Embryonic facial prominence (tissue), 1 donor: ENCODE measurements around the gene EPC1.
A peak's percentile ranks its signal among the peaks of the same experiment; 100 is the strongest.
"Not testable (repeated sequence)": the region's sequence is repeated elsewhere in the genome, so short reads cannot be mapped to it uniquely, and the experiment has no call there.

Experiments used
- DNase-seq: peaks from one replicate; pipeline ENCODE4 v3.0.0-alpha.2; 2016; ENCODE audit errors: extremely low spot score

EPC1 gene

DNA sequence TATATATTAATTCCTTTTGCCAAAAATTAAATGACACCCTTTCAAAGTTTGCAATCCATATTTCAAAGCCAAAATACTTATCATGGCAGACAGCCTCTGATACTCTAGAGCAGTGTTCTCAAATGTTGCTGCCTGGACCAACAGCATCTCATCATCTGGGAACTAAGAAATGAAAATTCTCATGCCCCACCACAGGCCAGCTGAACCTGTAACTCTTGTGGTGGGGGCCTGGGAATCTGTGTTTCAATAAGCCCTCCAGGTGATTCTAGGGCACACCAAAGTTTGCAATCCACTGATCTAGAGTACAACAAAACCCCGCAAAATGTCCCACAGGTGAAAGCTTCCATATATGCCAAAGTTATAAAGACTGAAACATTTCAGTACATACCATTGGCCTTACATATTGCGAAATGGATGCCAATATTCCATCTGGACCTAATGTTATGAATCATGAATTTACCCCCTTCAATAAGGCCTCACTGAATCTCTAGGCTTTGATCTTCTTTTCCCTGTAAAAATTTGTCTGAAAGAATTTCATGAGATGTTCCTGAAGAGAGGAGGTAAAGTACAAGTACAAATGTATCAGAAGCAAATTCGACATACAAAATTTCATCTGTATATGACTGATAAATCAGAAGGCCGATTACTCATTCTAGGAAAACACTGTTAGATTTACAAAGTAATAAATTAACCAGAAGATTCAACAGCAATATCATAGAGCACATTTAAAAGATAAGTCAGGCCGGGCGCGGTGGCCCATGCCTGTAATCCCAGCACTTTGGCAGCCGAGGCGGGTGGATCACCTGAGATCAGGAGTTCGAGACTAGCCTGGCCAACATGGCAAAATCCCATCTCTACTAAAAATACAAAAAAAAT lies 25.3 kb upstream of the EPC1 start:
- no peak for DNase-seq

DNA sequence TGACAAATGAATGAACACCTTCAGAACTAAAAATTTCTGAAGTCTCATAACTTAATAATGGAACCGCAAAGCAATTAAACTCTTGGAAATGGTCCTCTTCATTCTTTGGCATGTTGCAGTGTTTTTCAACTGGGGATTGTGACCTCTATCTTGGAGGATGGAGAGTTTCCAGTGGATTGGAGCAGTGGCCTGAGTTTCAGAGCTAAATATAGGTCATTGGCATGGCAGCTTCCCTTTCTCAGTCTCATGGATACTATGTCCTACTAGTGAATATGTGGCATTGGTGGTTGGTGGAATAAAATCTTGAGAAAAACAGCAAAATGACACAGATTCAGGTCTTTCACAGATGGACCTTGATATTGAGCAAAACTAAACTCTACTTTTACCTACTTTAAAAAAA lies 24.1 kb upstream of the EPC1 start:
- no peak for DNase-seq

- DNase-seq: no peak
These were observed 21.0 kb upstream of the EPC1 start for GRCh38 chr10:32367793-32368453.

- DNase-seq: no peak
These were observed 19.6 kb upstream of the EPC1 start for GRCh38 chr10:32366588-32366987.

GRCh38 chr10:32366111-32366510 lies 19.2 kb upstream of the EPC1 start:
- DNase-seq: no peak

GRCh38 chr10:32365404-32365803 lies 18.4 kb upstream of the EPC1 start:
- not testable (repeated sequence) for DNase-seq

DNA sequence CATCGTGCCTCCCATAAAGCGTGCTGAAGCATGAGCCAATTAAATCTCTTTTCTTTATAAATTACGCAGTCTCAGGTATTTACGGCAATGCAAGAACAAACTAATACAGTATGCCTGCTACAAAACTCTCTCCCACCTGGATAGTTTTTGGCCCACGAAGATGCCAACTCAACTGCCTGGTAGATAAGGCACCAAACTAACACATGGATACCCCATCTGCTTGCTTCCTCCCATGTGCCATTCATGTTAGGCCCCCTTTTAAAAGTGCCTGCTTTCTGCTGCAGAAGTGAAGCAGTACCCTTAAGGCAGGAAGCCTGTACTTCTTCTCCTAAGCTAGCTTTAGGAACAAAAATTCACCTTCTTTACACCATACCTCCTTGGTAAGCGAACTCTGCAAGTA lies 15.6 kb upstream of the EPC1 start:
- DNase-seq: no peak

- no peak for DNase-seq
These were observed 13.9 kb upstream of the EPC1 start for GRCh38 chr10:32360884-32361283.

DNA sequence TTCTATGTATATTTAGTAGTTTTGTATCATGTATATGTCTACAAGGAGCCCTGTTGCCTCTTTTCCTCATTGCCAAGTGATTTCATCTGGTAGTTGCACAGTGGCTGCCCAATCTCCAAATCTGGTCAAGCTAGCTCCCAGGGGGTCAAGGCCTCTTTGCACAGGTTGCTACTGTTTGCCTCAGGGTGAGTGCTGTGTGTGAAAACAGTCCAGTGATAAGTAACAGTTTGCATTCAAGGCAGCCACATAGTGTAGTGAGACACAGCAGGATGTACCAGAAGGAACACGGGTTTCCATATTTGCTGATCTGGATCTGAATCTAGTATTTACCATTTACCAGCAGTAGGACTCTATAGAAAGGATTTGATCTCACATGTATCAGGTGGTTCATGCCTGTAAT lies 13.3 kb upstream of the EPC1 start:
- no peak for DNase-seq

DNA sequence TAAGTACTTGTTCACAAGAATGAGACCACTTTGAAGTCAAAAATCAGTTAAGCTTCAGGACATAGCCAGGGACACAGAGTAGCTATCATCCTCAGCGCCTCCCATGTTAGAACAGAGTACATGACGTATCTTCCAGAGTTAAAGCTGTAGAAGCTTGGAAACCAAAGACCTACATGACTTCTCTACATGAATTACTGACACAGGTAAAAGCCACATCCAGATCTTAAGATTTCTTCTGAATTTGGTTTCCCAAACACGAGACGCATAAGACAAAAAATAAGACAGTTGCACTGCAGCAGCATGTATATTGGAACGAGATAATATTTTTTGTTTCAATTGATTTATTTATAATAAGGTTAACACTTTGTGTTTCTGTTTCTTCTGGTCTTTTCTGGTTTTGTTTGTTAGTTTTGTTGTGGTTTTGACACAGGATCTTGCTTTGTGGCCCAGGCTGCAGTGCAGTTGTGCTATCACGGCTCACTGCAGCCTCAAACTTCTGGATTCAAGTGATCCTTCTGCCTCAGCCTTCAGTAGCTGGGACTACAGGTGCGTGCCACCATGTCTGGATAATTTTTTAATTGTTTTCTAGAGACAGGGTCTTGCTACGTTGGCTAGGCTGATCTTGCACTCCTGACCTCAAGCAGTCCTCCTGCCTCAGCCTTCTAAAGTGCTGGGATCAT lies 10.2 kb upstream of the EPC1 start:
- DNase-seq: no peak

GRCh38 chr10:32354690-32355089 lies 7.7 kb upstream of the EPC1 start:
- DNase-seq: not testable (repeated sequence)

DNA sequence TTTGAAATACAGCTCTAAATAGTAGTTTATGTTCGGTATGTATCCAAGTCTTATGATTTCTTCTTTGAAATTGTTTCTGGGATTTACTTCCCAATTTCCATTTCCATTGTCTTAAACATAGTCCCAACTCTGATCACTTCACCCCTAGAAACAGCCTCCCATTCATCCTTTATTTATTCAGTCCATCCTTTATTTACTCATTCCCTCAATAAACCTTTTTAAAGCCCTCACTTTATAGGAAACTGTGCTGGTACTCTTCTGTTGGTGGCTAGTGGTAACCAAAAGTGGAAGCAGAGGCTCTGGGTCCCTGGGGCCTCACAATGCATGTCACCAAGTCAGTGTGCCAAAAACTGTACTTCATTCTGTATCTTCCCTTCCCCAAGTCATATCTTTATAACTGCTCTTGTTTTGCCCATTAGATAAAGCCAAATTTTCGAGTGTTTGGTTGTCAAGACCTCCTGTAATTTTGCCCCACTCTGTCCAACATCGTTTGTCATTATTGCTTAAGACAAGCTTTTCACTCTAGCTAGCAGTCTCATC lies 3.9 kb upstream of the EPC1 start:
- DNase-seq: no peak

GRCh38 chr10:32349968-32350738 lies 3.2 kb upstream of the EPC1 start:
- DNase-seq: no peak

- no peak for DNase-seq
These were observed 2.2 kb upstream of the EPC1 start for GRCh38 chr10:32349199-32349585.

- DNase-seq: no peak
These were observed 1.6 kb upstream of the EPC1 start for GRCh38 chr10:32348297-32349198.

DNA sequence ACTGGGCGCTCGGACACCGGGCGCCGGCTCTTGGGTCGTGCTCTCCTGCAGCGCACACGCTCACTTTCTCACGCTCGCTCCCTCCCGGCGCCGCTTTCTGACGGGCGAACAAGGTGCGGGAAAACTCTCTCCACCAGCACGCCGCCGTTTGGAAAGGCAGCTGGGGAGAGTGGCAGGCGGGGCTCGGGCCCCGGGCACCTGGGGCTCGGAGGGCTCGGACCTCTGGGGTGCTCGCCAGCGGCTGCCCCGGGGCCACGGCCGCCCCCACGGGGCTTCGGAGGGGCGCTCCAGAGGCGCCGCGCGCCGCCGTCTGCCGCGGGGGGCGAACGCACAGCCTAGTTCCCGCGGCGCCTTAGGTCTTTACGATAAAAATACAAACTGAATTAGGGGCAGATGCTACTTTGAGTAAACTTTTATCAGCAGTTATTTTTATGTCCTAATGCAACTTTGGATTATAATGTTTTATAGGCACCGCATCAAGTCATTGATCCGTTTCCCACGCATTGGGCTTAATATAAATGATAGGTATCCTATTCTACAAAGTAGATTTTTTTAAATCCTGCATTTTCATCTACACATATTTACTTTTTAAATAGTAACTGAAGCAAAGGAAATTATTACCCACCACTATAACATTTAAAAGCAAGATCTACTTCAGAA lies 535 bp upstream of the EPC1 start:
- DNase-seq: no peak

- peak; percentile 96 for DNase-seq
These were observed 816 bp downstream of the EPC1 start for GRCh38 chr10:32346134-32346550.

- no peak for DNase-seq
These were observed 5.4 kb downstream of the EPC1 start for GRCh38 chr10:32341596-32341995.

DNA sequence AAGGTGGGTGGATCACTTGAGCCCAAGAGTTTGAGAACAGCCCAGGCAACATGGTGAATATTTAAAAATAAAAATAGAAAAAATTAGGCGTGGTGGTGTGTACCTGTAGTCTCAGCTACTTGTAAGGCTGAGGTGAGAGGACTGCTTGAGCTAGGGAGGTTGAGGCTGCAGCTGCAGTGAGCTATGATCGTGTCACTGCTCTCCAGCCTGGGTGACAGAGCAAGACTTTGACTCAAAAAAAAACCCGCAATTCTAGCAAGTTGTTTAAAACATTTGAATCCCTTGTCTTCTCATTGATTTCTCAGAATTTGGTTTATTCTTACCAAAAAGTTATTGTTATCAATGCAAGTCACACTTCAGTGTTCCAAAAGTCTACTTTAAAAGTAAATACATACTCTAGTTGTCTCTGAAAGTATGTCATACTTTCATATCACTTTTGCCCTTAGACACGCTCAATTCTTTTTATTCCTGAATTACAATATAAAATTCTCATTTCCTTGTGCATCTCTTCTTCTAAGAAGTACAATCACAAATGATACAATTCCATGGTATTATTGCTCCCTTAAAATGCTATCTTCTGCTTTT lies 6.3 kb downstream of the EPC1 start:
- no peak for DNase-seq

DNA sequence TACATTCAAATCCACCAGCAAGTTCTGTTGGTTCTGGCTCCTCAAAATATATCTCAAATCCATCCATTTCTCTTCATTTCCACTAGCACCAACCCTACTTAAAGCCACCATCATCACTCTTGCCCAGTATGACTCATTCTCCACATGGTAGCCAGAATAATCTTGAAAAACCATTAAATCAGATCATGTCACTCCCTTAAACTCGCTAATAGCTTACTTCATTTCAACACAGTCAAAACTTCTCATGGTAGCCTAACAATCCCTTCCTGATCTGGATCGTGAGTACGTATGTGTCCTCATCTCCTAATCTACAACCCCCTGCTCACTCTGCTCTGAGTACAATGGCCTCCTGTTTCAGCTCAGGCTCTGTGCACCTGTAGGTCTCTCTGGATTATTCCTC lies 8.7 kb downstream of the EPC1 start:
- DNase-seq: no peak
